Large intestine (tissue), 3 donors: ENCODE measurements around the gene UNC119B. TPM values are rescaled to one million over a fixed set of nuclear protein-coding genes. Genes with fewer than 3 reads are reported as not detected.

ENCODE experiments used
- DNase-seq, 2 donors: peaks; one replicate each; pipeline versions ENCODE4 v3.0.0 to v3.0.0-alpha.2; 2013
- H3K27ac ChIP-seq: one replicate; pipeline ENCODE4 v1.5.1; 2013; ENCODE audit warnings: low read length
- H3K27me3 ChIP-seq: 2 replicates; pipeline ENCODE4 v1.6.1; 2013; ENCODE audit warnings: low read length; ENCODE audit not compliant: control insufficient read depth, insufficient read depth
- H3K36me3 ChIP-seq: 2 replicates; pipeline ENCODE4 v1.6.1; 2013; ENCODE audit warnings: low read length; ENCODE audit not compliant: control insufficient read depth, insufficient read depth
- H3K4me1 ChIP-seq: one replicate; pipeline ENCODE4 v1.6.1; 2013; ENCODE audit warnings: low read length; ENCODE audit not compliant: control insufficient read depth, insufficient read depth
- H3K4me3 ChIP-seq: one replicate; pipeline ENCODE4 v1.5.1; 2013; ENCODE audit warnings: low read length
- H3K9me3 ChIP-seq: one replicate; pipeline ENCODE4 v1.6.1; 2013; ENCODE audit warnings: mild to moderate bottlenecking, low read depth, low read length, moderate library complexity; ENCODE audit not compliant: control insufficient read depth
- WGBS: methylation state at CpG from one replicate; pipeline ENCODE4 v1.1.5; 2013; ENCODE audit warnings: low lambda C conversion rate; ENCODE audit not compliant: insufficient coverage; 5-methylcytosine and 5-hydroxymethylcytosine counted together
- polyA plus RNA-seq: library from polyadenylated mRNA; unstranded; fragments of 120-200 nt; gene quantifications from one replicate; pipeline ENCODE4 v1.2.1, GENCODE V29; 2013

UNC119B gene
- polyA plus RNA-seq, 1 donor, result 21.1 TPM

- Histone ChIP-seq H3K27ac (peak overlapping the region; percentile 82), H3K36me3 (no peaks in the 10 kb centered on the region), H3K4me1 (peaks cover 36% of the 10 kb centered on the region), H3K9me3 (no peaks in the 10 kb centered on the region), H3K27me3 (no peaks in the 10 kb centered on the region), H3K4me3 (peak overlapping the region; percentile 67)
- peak in 1 of 2 donors; percentile 58 for DNase-seq
- 0% methylated on average over 1 of the region's 31 CpGs for WGBS
Measured at GRCh38 chr12:120687578-120688289, 22.5 kb upstream of the UNC119B start.

GRCh38 chr12:120688527-120689071 lies 21.7 kb upstream of the UNC119B start:
- DNase-seq, result peak; percentile 84 to 94
- Histone ChIP-seq H3K27ac (peak overlapping the region; percentile 82), H3K36me3 (peaks cover 6% of the 10 kb centered on the region), H3K9me3 (no peaks in the 10 kb centered on the region), H3K4me3 (peak overlapping the region; percentile 67), H3K27me3 (no peaks in the 10 kb centered on the region), H3K4me1 (peaks cover 42% of the 10 kb centered on the region)
- no CpG with 5 or more reads among the region's 6 CpGs for WGBS

- peak overlapping the region; percentile 82 for H3K27ac ChIP-seq
- DNase-seq, result peak in 1 of 2 donors; percentile 53
- H3K9me3 ChIP-seq, result no peaks in the 10 kb centered on the region
- no CpG with 5 or more reads among the region's 6 CpGs for WGBS
- H3K27me3 ChIP-seq, result no peaks in the 10 kb centered on the region
- H3K36me3 ChIP-seq, result peaks cover 16% of the 10 kb centered on the region
- H3K4me3 ChIP-seq, result peak overlapping the region; percentile 67
- peaks cover 44% of the 10 kb centered on the region for H3K4me1 ChIP-seq
Measured at GRCh38 chr12:120689397-120690082, 20.7 kb upstream of the UNC119B start.

- no CpG with 5 or more reads among the region's 2 CpGs for WGBS
- H3K36me3 ChIP-seq, result peaks cover 21% of the 10 kb centered on the region
- peak overlapping the region; percentile 82 for H3K27ac ChIP-seq
- peak overlapping the region; percentile 67 for H3K4me3 ChIP-seq
- no peaks in the 10 kb centered on the region for H3K9me3 ChIP-seq
- peaks cover 44% of the 10 kb centered on the region for H3K4me1 ChIP-seq
- no peaks in the 10 kb centered on the region for H3K27me3 ChIP-seq
- DNase-seq, result no peak
Measured at GRCh38 chr12:120690083-120690450, 20.2 kb upstream of the UNC119B start.

- Histone ChIP-seq H3K36me3 (peaks cover 29% of the 10 kb centered on the region), H3K4me3 (no peak overlapping the region), H3K27ac (peak overlapping the region; percentile 82), H3K9me3 (no peaks in the 10 kb centered on the region), H3K27me3 (no peaks in the 10 kb centered on the region), H3K4me1 (peaks cover 45% of the 10 kb centered on the region)
- WGBS, result 14% methylated on average over 1 of the region's 3 CpGs
- DNase-seq, result no peak
Measured at GRCh38 chr12:120690978-120691377, 19.3 kb upstream of the UNC119B start.

GRCh38 chr12:120692524-120693033 lies 17.7 kb upstream of the UNC119B start:
- Histone ChIP-seq H3K4me1 (peaks cover 60% of the 10 kb centered on the region), H3K4me3 (no peak overlapping the region), H3K36me3 (peaks cover 45% of the 10 kb centered on the region), H3K9me3 (no peaks in the 10 kb centered on the region), H3K27me3 (no peaks in the 10 kb centered on the region), H3K27ac (peak overlapping the region; percentile 20)
- no peak for DNase-seq
- no CpG with 5 or more reads among the region's 11 CpGs for WGBS

GRCh38 chr12:120693848-120694247 lies 16.4 kb upstream of the UNC119B start:
- H3K4me3 ChIP-seq, result no peak overlapping the region
- no peaks in the 10 kb centered on the region for H3K9me3 ChIP-seq
- whole genome bisulfite sequencing, result no CpG with 5 or more reads among the region's 4 CpGs
- no peak for DNase-seq
- H3K36me3 ChIP-seq, result peaks cover 57% of the 10 kb centered on the region
- H3K4me1 ChIP-seq, result peaks cover 62% of the 10 kb centered on the region
- H3K27me3 ChIP-seq, result no peaks in the 10 kb centered on the region
- H3K27ac ChIP-seq, result no peak overlapping the region

GRCh38 chr12:120696626-120697025 lies 13.6 kb upstream of the UNC119B start:
- Histone ChIP-seq H3K4me3 (no peak overlapping the region), H3K4me1 (peaks cover 40% of the 10 kb centered on the region), H3K36me3 (peaks cover 85% of the 10 kb centered on the region), H3K27ac (peak overlapping the region; percentile 67), H3K27me3 (no peaks in the 10 kb centered on the region), H3K9me3 (no peaks in the 10 kb centered on the region)
- DNase-seq, result peak in 1 of 2 donors; percentile 77
- no CpG with 5 or more reads among the region's 6 CpGs for WGBS

GRCh38 chr12:120697344-120697743 lies 12.9 kb upstream of the UNC119B start:
- no peaks in the 10 kb centered on the region for H3K27me3 ChIP-seq
- H3K4me1 ChIP-seq, result peaks cover 33% of the 10 kb centered on the region
- no CpG with 5 or more reads among the region's 1 CpG for WGBS
- H3K9me3 ChIP-seq, result no peaks in the 10 kb centered on the region
- no peak overlapping the region for H3K4me3 ChIP-seq
- H3K27ac ChIP-seq, result no peak overlapping the region
- no peak for DNase-seq
- H3K36me3 ChIP-seq, result peaks cover 92% of the 10 kb centered on the region

- no CpG with 5 or more reads among the region's 3 CpGs for WGBS
- H3K36me3 ChIP-seq, result peaks cover 97% of the 10 kb centered on the region
Measured at GRCh38 chr12:120698665-120699064, 11.6 kb upstream of the UNC119B start.

More at GRCh38 chr12:120698665-120699064, 11.6 kb upstream of the UNC119B start:
- no peak overlapping the region for H3K4me3 ChIP-seq
- peaks cover 23% of the 10 kb centered on the region for H3K4me1 ChIP-seq
- DNase-seq, result no peak
- H3K27me3 ChIP-seq, result no peaks in the 10 kb centered on the region
- no peak overlapping the region for H3K27ac ChIP-seq
- H3K9me3 ChIP-seq, result no peaks in the 10 kb centered on the region
